ENCODE results near the gene CEBPG.

- TF ChIP-seq CTCF (IDR thresholded peaks at IDR 0.05; ENCODE audit: low read length): no peak
- TF ChIP-seq EZH2 (optimal IDR thresholded peaks at IDR 0.05; ENCODE audit: low read depth, low read length): no peak
Observed at GRCh38 chr19:33429891-33430673, 56.6 kb downstream of the CEBPG start.

All from MM.1S (cell line).